Mammary epithelial cell (primary cell): ENCODE measurements around the gene AKAP6.

Experiments used
- CTCF ChIP-seq, 2 donors: IDR thresholded peaks in 1 of 2; conservative IDR thresholded peaks in 1 of 2; 2 replicates each; pipeline ENCODE4 v1.5.1; 2011 to 2012; ENCODE audit warnings: inconsistent platforms in 2 of 2, low read length in 2 of 2, mild to moderate bottlenecking in 2 of 2, control low read depth in 1 of 2, low read depth in 1 of 2; ENCODE audit not compliant: insufficient read depth in 1 of 2; ENCODE audit errors: extremely low read depth in 1 of 2
- EZH2 ChIP-seq: IDR thresholded peaks from 2 replicates; pipeline ENCODE4 v1.6.1; 2012; ENCODE audit warnings: low read length, inconsistent platforms, borderline replicate concordance

- TF ChIP-seq CTCF (conservative IDR thresholded peaks at IDR 0.05 in 1 of 2, IDR thresholded peaks at IDR 0.05 in 1 of 2; ENCODE audit: extremely low read depth in 1 of 2, insufficient read depth in 1 of 2, low read depth in 1 of 2, low read length in 2 of 2), result no peak
- TF ChIP-seq EZH2, result no peak
Measured at GRCh38 chr14:32702088-32702487, 373.0 kb downstream of the AKAP6 start.
